Ramos (cell line): ENCODE measurements around the gene EEF2K.

ENCODE experiments used
- in situ Hi-C: fragments of 300-500 bp; cut with MboI; formaldehyde crosslinking; loops from one replicate; pipeline ENCODE4 v1.14.3; 2022; ENCODE audit warnings: low sequenced_read_pairs; ENCODE audit not compliant: unreplicated experiment

EEF2K gene

GRCh38 chr16:22235839-22236745, 30.0 kb downstream of the EEF2K start:
- in situ Hi-C loops: no loop called here

DNA sequence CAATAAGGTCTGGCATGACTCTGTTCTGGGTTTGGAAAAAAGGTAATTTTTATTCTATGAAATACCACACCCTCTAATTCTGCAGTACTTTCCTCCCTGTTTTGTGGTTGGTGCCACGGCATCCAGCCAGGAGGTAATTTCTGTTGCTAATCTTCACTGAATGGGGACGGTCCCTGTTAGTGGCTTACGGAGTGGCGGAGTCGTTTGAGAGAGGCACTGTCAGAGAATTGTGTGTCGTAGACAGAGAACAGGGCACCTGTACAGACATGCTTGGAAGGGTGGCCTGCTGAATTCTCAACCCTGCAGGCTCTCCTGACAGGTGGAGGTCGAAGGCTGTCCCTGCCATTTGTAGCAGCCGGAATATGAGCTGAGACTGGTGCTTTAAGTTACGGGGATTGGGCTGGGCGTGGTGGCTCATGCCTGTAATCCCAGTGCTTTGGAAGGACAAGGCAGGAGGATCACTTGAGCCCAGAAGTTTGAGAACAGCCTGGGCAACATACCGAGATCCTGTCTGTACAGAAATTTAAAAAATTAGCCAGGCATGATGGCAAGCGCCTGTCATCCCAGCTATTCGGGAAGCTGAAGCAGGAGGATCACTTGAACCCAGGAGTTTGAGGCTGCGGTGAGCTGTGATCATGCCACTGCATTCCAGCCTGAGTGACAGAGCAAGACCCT, 33.2 kb downstream of the EEF2K start:
- in situ Hi-C loops: no loop called here

DNA sequence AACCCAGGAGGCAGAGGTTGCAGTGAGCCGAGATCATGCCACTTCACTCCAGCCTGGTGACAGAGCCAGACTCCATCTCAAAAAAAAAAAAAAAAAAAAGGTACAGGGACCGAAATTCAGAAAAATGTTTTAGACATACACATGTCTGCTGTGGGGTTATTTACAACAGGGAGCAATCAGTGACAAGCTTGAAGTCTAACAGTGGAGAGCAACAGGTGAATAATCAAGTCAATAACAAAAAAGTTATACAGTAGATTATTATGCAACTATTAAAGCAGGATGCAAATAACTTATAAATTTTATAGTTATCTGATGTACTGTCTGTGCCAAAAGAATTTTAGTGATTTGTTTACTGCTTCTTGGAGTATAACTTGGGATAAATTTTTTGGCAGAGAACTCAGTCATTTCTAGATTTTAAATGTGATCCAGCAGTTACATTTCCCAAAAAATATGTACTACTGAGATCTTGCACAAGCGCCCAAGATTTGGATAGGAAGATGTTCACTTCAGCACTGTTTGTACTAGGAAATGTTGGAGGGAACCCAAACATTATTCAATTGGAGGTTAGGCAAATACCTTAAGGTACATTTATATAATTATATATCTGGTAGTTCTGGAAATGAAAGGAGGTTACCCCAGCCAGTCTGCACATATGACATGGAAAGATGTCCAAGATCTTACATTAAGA, 34.1 kb downstream of the EEF2K start:
- in situ Hi-C loops: no loop called here

- in situ Hi-C loops: no loop called here
These were observed 44.4 kb downstream of the EEF2K start for GRCh38 chr16:22250522-22250921.

DNA sequence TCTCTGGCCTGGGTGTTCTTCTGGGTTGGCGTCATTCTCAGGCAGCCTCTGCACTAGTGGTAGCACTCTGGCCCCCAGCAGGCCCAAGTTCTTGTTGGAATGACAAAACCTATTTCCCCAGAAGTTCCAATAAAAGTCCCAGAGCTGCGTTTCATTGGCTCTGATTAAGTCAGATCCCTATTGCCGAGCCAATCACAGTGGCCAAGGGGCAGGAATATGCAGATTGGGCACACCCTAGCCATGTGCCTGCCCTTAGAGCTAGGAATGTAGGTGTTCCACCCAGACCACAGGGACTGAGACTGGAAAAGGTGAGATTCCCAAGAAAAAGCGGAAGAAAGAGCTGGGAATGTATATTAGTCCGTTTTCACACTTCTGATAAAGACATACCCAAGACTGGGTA, 46.2 kb downstream of the EEF2K start:
- in situ Hi-C loops: no loop called here

GRCh38 chr16:22253272-22253671, 47.2 kb downstream of the EEF2K start:
- in situ Hi-C loops: no loop called here

GRCh38 chr16:22255335-22255734, 49.3 kb downstream of the EEF2K start:
- in situ Hi-C loops: no loop called here

DNA sequence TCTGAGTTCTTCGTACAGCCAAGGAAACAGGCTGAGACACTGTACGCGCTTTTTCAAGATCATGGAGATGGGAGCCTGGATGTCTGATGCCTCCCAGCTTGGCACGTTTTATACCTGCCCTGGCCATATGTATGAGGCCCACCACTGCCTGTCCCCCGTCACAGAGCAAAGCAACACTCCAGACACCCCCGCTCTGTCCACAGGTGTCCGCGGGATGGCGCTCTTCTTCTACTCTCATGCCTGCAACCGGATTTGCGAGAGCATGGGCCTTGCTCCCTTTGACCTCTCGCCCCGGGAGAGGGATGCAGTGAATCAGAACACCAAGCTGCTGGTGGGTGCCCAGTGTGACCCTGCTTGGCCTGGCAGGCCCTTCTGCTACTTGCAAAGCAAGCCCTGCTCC, 51.4 kb downstream of the EEF2K start:
- in situ Hi-C loops: no loop called here

DNA sequence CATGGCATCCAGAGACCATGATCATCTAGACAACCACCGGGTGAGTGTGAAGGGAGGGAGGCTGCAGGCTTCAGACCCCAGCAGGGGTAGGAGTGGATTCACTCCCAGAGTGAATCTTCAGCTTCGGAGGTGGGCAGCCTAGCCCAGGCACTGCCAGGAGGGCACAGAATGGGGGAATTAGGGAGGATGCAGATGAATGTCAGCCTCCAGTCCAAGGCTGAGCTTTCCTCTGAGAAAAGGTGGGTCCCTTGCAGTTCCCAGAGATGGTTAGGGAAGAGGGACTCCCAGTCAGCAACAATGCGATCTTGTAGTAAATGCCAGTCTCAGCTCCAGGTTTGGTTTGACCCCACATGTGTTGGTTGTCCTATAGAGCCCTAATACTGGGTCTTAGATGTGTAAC, 54.4 kb downstream of the EEF2K start:
- in situ Hi-C loops: no loop called here

DNA sequence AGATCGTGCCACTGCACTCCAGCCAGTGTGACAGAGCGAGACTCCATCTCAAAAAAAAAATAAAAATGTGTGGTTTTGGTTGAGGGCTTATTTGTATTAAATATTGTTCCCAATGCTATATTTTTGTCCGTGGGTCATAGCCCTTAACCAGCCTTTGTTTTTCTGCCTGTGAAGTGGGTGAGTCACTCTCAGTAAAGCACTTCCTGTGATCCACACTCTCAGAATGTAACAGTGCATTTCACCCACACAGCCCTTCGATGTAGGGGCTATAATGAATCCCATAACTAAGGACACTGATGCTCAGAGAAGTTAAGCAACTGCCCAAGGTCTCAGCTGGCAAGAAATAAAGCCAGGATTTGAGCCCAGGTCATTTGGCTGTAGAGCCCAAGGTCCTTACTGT, 56.4 kb downstream of the EEF2K start:
- in situ Hi-C loops: no loop called here

DNA sequence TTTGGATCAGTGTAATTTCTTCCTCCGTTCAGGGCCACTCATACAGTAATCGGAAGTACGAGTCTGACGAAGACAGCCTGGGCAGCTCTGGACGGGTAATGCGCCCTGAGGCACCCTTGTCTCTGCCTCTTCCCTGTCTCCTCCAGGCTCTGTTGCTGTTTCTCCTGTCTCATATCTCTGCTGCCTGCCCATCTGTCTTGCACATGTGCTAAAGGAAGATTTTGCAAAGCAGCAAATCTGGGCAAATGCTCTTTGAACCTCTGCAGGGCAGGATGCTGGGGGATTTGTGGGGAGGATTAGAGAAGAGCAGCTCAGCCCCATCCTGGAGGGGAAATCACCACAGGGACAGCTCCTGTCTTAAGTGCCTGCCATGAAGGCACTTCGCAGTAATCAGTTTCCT, 58.7 kb downstream of the EEF2K start:
- in situ Hi-C loops: no loop called here

DNA sequence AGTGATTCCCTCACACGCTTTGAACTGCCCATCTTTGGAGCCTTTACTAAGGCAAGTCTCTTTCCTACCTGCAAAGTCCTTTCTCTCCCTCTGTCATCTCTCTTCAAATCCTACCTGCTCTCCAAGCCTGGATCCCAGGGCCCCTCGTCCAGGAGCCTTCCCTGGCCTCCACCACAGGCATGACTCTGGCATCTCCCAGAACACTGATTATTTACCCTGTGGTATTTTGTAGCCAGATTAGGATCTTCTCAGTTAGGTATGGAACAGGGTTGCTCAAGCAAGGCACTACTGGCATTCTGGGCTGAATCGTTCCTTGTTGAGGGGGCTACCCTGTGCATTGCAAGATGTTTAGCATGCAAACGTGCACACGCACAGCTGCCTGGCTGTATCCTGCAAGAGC, 59.3 kb downstream of the EEF2K start:
- in situ Hi-C loops: no loop called here

DNA sequence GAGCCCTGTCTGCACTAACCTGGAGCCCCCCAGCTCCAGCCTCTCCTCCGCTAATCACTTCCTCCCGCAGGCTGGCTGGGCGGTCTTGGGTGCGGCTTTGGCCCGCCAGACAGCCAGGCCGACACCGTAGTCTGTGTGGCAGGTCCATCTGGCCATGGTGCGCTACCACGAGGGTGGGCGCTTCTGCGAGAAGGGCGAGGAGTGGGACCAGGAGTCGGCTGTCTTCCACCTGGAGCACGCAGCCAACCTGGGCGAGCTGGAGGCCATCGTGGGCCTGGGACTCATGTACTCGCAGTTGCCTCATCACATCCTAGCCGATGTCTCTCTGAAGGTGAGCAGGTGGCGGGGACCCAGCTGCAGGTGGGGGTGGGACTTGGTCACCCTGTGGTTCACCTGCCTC, 60.5 kb downstream of the EEF2K start:
- in situ Hi-C loops: no loop called here

DNA sequence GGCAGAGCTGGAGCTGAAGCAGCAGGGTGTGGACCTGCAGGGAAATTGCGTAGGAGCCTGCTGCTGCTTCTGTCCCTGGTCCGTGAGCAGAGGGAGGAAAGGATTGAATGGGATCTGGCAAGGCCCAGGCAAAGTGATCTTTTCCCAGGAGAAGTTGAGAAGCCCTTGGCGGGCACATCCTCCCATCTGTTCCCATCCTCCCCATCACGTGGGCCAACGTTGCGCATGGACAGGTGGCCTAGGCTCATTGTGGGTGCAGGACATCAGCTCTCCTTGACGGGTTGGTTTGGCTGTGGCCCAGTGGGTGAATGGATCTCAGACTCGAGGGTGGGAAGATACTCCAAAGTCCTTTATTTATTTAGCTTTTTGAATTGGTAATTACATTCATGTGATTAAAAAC, 61.7 kb downstream of the EEF2K start:
- in situ Hi-C loops: no loop called here

DNA sequence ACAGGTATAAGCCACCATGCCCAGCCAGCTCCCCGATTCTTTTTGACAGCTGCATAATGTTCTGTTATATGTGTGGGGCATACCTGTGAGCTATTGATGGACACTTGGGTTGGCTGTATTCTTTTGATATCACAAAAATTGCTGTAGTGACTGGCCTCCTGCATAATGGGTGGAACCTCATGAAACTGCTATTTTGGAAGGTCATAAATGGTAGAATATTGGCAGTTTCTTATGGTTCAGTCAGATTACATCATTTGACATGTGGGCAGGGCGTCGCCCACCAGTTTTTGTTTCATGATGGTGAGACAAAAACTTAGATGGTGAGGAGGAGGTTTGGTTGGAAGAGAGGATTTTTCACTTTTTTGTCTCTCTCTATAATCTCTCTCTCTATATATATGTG, 64.4 kb downstream of the EEF2K start:
- in situ Hi-C loops: no loop called here

DNA sequence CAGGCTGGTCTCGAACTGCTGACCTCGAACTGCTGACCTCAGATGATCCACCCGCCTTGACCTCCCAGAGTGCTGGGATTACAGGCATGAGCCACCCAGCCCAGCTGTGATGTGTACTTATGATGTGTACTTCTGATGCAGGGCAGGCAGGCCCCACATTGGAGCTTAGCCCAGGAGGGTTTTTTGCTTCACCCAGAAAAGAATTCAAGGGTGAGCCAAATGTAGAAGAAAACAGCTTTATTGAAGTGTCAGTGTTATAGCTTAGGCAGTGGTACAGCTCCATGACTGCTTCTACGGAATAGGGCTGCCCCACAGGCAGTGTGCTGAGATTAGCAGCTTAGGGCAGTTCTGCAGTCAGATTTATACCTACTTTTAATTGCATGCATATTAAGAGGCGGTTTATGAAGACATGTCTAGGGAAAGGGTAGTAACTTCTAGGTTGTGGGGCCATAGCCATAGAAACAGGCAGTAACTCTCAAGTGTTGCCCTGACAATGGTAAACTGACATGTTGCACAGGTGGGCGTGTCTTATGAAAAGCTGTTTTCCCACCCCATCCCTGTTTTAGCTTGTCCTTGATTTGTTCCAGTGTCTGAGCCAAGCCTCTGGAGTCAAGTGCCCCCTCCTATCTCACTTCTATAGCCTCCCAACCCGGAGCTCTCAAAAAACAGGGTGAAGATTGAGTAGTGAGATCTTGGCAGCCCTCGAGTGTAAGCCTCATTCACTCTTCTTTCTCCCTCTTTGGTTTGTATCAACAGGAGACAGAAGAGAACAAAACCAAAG, 67.0 kb downstream of the EEF2K start:
- in situ Hi-C loops: no loop called here

DNA sequence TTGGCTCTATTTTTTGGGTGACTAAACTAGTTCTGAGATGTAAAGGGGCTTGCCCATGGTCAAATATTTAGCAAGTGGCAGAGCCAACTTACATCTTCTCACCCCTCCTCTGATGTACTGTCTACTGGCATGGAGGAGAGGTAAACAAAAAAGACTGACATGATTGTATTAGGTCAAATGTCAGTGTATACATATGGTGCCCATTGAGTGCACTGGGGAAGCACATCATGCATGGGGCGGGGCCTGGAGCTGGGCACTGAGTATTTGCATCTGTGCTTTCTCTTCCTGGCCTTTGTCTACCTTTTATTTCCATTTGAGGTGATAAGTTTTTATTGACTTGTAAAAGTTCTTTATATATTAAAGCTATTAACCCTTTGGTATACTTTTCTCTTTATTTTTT, 68.8 kb downstream of the EEF2K start:
- in situ Hi-C loops: no loop called here

DNA sequence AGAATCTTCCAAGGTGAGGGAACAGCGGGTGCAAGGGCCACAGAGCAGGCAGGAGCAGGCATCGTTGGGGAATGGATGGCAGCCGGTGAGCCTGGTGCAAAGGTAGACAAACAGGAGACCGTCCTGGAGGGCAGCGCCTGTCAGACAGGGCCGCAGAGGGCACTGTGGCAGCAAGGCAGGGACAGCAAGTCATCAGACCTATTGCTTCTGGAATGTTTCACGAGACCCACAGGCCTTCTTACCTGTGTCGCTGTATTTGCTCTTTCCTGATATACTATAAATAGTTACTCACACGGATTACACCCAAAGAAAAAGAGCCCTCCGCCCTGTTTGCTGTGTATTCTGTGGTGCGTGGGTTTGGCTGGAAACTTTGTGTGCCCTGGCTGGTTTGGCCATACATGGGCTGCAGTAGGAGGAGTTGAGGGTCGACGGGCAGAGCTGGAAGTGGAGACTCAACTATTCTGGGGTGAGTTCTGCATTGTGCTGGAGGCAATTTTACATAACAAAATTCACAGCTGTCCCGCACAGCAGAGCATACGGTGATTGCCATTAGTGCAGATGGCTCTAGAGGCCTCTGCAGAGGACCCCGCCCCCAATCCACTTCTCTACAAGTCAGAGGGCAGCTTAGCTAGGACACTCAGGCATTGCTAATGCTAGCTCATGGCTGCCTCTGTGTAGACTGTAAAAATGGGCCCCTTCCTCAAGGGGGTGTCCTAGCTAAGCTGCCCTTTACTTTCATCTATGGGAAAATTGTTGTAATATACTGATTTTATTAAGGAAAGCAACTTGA, 72.6 kb downstream of the EEF2K start:
- in situ Hi-C loops: no loop called here

DNA sequence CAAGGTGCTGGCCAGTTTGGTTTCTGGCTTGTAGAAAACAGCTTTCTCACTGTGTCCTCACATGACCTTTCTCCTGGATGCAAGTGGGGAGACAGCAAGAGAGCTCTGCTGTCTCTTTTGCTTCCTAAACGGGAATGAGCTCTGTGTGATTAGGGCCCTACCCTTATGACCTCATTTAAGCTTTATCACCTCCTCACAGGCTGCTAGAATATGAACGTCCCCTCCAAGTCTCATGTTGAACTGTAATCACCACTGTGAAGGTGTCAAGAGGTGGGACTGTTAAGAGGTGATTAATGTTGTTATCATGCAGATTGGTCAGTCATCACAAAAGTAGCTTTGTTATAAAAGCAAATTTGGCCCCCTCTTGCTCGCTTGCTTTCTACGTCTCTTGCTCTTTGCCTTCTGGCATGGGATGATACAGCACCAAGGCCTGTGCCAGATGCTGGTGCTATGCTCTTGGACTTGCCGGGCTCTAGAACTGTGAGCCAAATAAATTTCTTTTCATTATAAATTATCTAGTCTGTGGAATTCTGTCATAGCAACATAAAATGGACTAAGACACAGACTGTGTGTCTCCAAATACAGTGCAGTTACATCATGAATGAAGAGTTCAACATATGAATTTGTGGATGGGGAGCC, 76.3 kb downstream of the EEF2K start:
- in situ Hi-C loops: no loop called here
